WTC11 (cell line): ENCODE data around the gene RHOT1. TPM values are rescaled to one million over a fixed set of nuclear protein-coding genes. Genes with fewer than 3 reads are reported as not detected.
"Not testable (repeated sequence)": the region's sequence is repeated elsewhere in the genome, so short reads cannot be mapped to it uniquely, and the experiment has no call there.

Source experiments
- ATAC-seq: fragments of 200-7000 bp; cut with Tn5 transposase; 2 replicates; pipeline ENCODE4 v1.10.0; 2021; ENCODE audit warnings: mild to moderate bottlenecking, moderate library complexity
- CTCF ChIA-PET: fragments of 300-600 bp; sonication (Branson Sonifier 250); formaldehyde crosslinking; loops from one replicate; lab custom pipeline; 2021; ENCODE audit warnings: antibody characterized with exemption; lab: Charles Lee
- POLR2A ChIA-PET: fragments of 350-600 bp; sonication (Branson Sonifier 250); formaldehyde crosslinking; loops from one replicate; lab custom pipeline; 2021; ENCODE audit warnings: antibody characterized with exemption; lab: Charles Lee
- DNase-seq: peaks from one replicate; pipeline ENCODE4 v3.0.0; 2021; ENCODE audit warnings: low spot score
- H3K27ac Mint-ChIP-seq: 2 replicates; pipeline ENCODE4 v1.8.0; 2021; ENCODE audit warnings: mixed read lengths
- H3K27me3 Mint-ChIP-seq: 2 replicates; pipeline ENCODE4 v1.8.0; 2021; ENCODE audit warnings: low read depth, mild to moderate bottlenecking, moderate library complexity, mixed read lengths
- H3K36me3 Mint-ChIP-seq: 2 replicates; pipeline ENCODE4 v1.8.0; 2021; ENCODE audit warnings: mixed read lengths
- H3K4me1 Mint-ChIP-seq: 2 replicates; pipeline ENCODE4 v1.8.0; 2022; ENCODE audit warnings: mixed read lengths
- H3K4me3 Mint-ChIP-seq: 2 replicates; pipeline ENCODE4 v1.8.0; 2021; ENCODE audit warnings: mild to moderate bottlenecking, moderate library complexity, mixed read lengths
- H3K9me3 Mint-ChIP-seq: 2 replicates; pipeline ENCODE4 v1.8.0; 2021; ENCODE audit warnings: mixed read lengths
- CREM ChIP-seq: sonication (generic); formaldehyde crosslinking; IDR thresholded peaks from 2 replicates; pipeline ENCODE4 v1.8.1; 2022; ENCODE audit warnings: mild to moderate bottlenecking, missing genetic modification reagents, moderate library complexity
- EMX1 ChIP-seq: fragments of 250-450 bp; sonication (Bioruptor Pico); IDR thresholded peaks from 2 replicates; pipeline ENCODE4 v1.8.0; 2021; ENCODE audit warnings: mild to moderate bottlenecking
- FOXJ3 ChIP-seq: sonication (generic); formaldehyde crosslinking; IDR thresholded peaks from 2 replicates; pipeline ENCODE4 v1.9.0; 2021; ENCODE audit warnings: missing genetic modification reagents, mild to moderate bottlenecking, borderline replicate concordance
- FOXP1 ChIP-seq: sonication (generic); formaldehyde crosslinking; IDR thresholded peaks from 2 replicates; pipeline ENCODE4 v1.8.0; 2022; ENCODE audit warnings: missing genetic modification reagents, mild to moderate bottlenecking, moderate library complexity, borderline replicate concordance
- GABPB1 ChIP-seq: sonication (generic); formaldehyde crosslinking; IDR thresholded peaks from 2 replicates; pipeline ENCODE4 v1.8.1; 2023; ENCODE audit warnings: mild to moderate bottlenecking, missing genetic modification reagents
- JAZF1 ChIP-seq: fragments of 250-450 bp; sonication (Bioruptor Pico); IDR thresholded peaks from 2 replicates; pipeline ENCODE4 v1.9.0; 2021; ENCODE audit warnings: moderate library complexity, mild to moderate bottlenecking, inconsistent platforms
- KAT7 ChIP-seq: sonication (generic); formaldehyde crosslinking; IDR thresholded peaks from 2 replicates; pipeline ENCODE4 v1.8.1; 2023; ENCODE audit warnings: missing genetic modification reagents, mild to moderate bottlenecking, borderline replicate concordance
- NR1H2 ChIP-seq: sonication (generic); formaldehyde crosslinking; IDR thresholded peaks from 2 replicates; pipeline ENCODE4 v1.9.0; 2021; ENCODE audit warnings: mild to moderate bottlenecking, moderate library complexity, missing genetic modification reagents
- RELA ChIP-seq: sonication (generic); formaldehyde crosslinking; IDR thresholded peaks from 2 replicates; pipeline ENCODE4 v1.8.1; 2022; ENCODE audit warnings: missing genetic modification reagents, mild to moderate bottlenecking, borderline replicate concordance
- RORB ChIP-seq: fragments of 250-450 bp; sonication (Bioruptor Pico); IDR thresholded peaks from 2 replicates; pipeline ENCODE4 v1.9.0; 2021; ENCODE audit warnings: mild to moderate bottlenecking
- TEAD4 ChIP-seq: sonication (generic); formaldehyde crosslinking; IDR thresholded peaks from 2 replicates; pipeline ENCODE4 v1.8.0; 2022; ENCODE audit warnings: mild to moderate bottlenecking, missing genetic modification reagents
- ZBTB21 ChIP-seq: sonication (generic); formaldehyde crosslinking; IDR thresholded peaks from 2 replicates; pipeline ENCODE4 v1.8.1; 2023; ENCODE audit warnings: mild to moderate bottlenecking, missing genetic modification reagents, borderline replicate concordance
- ZNF416 ChIP-seq: fragments of 250-450 bp; sonication (Bioruptor Pico); IDR thresholded peaks from 2 replicates; pipeline ENCODE4 v1.9.0; 2021; ENCODE audit warnings: mild to moderate bottlenecking, inconsistent platforms
- total RNA-seq: library from RNA; stranded (reverse); gene quantifications from 3 replicates; pipeline ENCODE4 v1.2.3, GENCODE V29; 2021
- TF ChIP-seq, protein P1 (sequence below): sonication (generic); formaldehyde crosslinking; IDR thresholded peaks from 2 replicates; pipeline ENCODE4 v1.8.0; 2023; ENCODE audit warnings: missing genetic modification reagents, mild to moderate bottlenecking, borderline replicate concordance
- TF ChIP-seq, protein P2 (sequence below): sonication (generic); formaldehyde crosslinking; IDR thresholded peaks from 2 replicates; pipeline ENCODE4 v1.8.1; 2023; ENCODE audit warnings: mild to moderate bottlenecking, missing genetic modification reagents
- TF ChIP-seq, protein P3 (sequence below): sonication (generic); formaldehyde crosslinking; IDR thresholded peaks from 2 replicates; pipeline ENCODE4 v1.8.0; 2022; ENCODE audit warnings: mild to moderate bottlenecking, missing genetic modification reagents
- TF ChIP-seq, protein P4 (sequence below): sonication (generic); formaldehyde crosslinking; IDR thresholded peaks from 2 replicates; pipeline ENCODE4 v1.8.1; 2023; ENCODE audit warnings: mild to moderate bottlenecking, moderate library complexity, missing genetic modification reagents
- TF ChIP-seq, protein P5 (sequence below): sonication (generic); formaldehyde crosslinking; IDR thresholded peaks from 2 replicates; pipeline ENCODE4 v1.8.0; 2023; ENCODE audit warnings: missing genetic modification reagents

The RHOT1 gene
- total RNA-seq, 1 experiment from 2014 or later: 28.9 TPM

GRCh38 chr17:32116937-32117336 lies 25.4 kb upstream of the RHOT1 start (continued):
- TF ChIP-seq, protein P1, sequence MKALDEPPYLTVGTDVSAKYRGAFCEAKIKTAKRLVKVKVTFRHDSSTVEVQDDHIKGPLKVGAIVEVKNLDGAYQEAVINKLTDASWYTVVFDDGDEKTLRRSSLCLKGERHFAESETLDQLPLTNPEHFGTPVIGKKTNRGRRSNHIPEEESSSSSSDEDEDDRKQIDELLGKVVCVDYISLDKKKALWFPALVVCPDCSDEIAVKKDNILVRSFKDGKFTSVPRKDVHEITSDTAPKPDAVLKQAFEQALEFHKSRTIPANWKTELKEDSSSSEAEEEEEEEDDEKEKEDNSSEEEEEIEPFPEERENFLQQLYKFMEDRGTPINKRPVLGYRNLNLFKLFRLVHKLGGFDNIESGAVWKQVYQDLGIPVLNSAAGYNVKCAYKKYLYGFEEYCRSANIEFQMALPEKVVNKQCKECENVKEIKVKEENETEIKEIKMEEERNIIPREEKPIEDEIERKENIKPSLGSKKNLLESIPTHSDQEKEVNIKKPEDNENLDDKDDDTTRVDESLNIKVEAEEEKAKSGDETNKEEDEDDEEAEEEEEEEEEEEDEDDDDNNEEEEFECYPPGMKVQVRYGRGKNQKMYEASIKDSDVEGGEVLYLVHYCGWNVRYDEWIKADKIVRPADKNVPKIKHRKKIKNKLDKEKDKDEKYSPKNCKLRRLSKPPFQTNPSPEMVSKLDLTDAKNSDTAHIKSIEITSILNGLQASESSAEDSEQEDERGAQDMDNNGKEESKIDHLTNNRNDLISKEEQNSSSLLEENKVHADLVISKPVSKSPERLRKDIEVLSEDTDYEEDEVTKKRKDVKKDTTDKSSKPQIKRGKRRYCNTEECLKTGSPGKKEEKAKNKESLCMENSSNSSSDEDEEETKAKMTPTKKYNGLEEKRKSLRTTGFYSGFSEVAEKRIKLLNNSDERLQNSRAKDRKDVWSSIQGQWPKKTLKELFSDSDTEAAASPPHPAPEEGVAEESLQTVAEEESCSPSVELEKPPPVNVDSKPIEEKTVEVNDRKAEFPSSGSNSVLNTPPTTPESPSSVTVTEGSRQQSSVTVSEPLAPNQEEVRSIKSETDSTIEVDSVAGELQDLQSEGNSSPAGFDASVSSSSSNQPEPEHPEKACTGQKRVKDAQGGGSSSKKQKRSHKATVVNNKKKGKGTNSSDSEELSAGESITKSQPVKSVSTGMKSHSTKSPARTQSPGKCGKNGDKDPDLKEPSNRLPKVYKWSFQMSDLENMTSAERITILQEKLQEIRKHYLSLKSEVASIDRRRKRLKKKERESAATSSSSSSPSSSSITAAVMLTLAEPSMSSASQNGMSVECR (CRISPR knock-in tag): no peak
- TF ChIP-seq, protein P2, sequence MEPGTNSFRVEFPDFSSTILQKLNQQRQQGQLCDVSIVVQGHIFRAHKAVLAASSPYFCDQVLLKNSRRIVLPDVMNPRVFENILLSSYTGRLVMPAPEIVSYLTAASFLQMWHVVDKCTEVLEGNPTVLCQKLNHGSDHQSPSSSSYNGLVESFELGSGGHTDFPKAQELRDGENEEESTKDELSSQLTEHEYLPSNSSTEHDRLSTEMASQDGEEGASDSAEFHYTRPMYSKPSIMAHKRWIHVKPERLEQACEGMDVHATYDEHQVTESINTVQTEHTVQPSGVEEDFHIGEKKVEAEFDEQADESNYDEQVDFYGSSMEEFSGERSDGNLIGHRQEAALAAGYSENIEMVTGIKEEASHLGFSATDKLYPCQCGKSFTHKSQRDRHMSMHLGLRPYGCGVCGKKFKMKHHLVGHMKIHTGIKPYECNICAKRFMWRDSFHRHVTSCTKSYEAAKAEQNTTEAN (CRISPR knock-in tag): no peak
- TF ChIP-seq NR1H2 (no peak), RORB (CRISPR knock-in tag) (no peak), EMX1 (CRISPR knock-in tag) (no peak)

GRCh38 chr17:32117399-32117798 lies 24.9 kb upstream of the RHOT1 start:
- Mint-ChIP-seq H3K27me3 (no peaks in the 10 kb centered on the region; the same call in 1 of the 2 replicates), H3K36me3 (no peaks in the 10 kb centered on the region), H3K4me1 (peaks cover 12% of the 10 kb centered on the region), H3K4me3 (no peak overlapping the region), H3K9me3 (no peaks in the 10 kb centered on the region), H3K27ac (no peak overlapping the region; the same call in 1 of the 2 replicates)
- no peak for ATAC-seq
- no peak for TF ChIP-seq ZBTB21
- TF ChIP-seq RELA (CRISPR knock-in tag): no peak
- TF ChIP-seq, protein P3, sequence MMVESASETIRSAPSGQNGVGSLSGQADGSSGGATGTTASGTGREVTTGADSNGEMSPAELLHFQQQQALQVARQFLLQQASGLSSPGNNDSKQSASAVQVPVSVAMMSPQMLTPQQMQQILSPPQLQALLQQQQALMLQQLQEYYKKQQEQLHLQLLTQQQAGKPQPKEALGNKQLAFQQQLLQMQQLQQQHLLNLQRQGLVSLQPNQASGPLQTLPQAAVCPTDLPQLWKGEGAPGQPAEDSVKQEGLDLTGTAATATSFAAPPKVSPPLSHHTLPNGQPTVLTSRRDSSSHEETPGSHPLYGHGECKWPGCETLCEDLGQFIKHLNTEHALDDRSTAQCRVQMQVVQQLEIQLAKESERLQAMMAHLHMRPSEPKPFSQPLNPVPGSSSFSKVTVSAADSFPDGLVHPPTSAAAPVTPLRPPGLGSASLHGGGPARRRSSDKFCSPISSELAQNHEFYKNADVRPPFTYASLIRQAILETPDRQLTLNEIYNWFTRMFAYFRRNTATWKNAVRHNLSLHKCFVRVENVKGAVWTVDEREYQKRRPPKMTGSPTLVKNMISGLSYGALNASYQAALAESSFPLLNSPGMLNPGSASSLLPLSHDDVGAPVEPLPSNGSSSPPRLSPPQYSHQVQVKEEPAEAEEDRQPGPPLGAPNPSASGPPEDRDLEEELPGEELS (CRISPR knock-in tag): no peak
- TF ChIP-seq, protein P4, sequence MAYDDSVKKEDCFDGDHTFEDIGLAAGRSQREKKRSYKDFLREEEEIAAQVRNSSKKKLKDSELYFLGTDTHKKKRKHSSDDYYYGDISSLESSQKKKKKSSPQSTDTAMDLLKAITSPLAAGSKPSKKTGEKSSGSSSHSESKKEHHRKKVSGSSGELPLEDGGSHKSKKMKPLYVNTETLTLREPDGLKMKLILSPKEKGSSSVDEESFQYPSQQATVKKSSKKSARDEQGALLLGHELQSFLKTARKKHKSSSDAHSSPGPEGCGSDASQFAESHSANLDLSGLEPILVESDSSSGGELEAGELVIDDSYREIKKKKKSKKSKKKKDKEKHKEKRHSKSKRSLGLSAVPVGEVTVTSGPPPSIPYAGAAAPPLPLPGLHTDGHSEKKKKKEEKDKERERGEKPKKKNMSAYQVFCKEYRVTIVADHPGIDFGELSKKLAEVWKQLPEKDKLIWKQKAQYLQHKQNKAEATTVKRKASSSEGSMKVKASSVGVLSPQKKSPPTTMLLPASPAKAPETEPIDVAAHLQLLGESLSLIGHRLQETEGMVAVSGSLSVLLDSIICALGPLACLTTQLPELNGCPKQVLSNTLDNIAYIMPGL: no peak
- no peak for TF ChIP-seq FOXP1 (CRISPR knock-in tag)
- TF ChIP-seq EMX1 (CRISPR knock-in tag): no peak
- TF ChIP-seq KAT7 (CRISPR knock-in tag): no peak
- TF ChIP-seq GABPB1 (CRISPR knock-in tag): no peak
- TF ChIP-seq, protein P1 (CRISPR knock-in tag): no peak
- TF ChIP-seq, protein P5, sequence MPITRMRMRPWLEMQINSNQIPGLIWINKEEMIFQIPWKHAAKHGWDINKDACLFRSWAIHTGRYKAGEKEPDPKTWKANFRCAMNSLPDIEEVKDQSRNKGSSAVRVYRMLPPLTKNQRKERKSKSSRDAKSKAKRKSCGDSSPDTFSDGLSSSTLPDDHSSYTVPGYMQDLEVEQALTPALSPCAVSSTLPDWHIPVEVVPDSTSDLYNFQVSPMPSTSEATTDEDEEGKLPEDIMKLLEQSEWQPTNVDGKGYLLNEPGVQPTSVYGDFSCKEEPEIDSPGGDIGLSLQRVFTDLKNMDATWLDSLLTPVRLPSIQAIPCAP (CRISPR knock-in tag): no peak
- no peak for TF ChIP-seq CREM (CRISPR knock-in tag)
- TF ChIP-seq TEAD4: no peak
- no peak for TF ChIP-seq FOXJ3 (CRISPR knock-in tag)
- no peak for TF ChIP-seq ZNF416 (CRISPR knock-in tag)
- TF ChIP-seq JAZF1 (CRISPR knock-in tag): no peak
- DNase-seq: no peak
- ChIA-PET CTCF (interaction anchor here (1.0 kb wide), 1 partner anchor 22 kb away, joined by 5 read pairs; no protein-coding TSS in a partner anchor), POLR2A (no interaction called here)

GRCh38 chr17:32118088-32118487 lies 24.2 kb upstream of the RHOT1 start:
- POLR2A ChIA-PET, ATAC-seq, H3K9me3 Mint-ChIP-seq, H3K27me3 Mint-ChIP-seq, DNase-seq, H3K4me3 Mint-ChIP-seq, H3K27ac Mint-ChIP-seq, H3K36me3 Mint-ChIP-seq: not testable (repeated sequence)
- CTCF ChIA-PET: interaction anchor here (0.6 to 1.0 kb wide), 2 partner anchors 21 to 57 kb away, joined by 4 to 5 read pairs; no protein-coding TSS in a partner anchor
- peaks cover 12% of the 10 kb centered on the region for H3K4me1 Mint-ChIP-seq
